Liver (tissue), 9 donors: ENCODE results near the gene FURIN. TPM values are rescaled to one million over a fixed set of nuclear protein-coding genes. Genes with fewer than 3 reads are reported as not detected.

Experiments used
- DNase-seq: peaks from one replicate; pipeline ENCODE4 v3.0.0-alpha.2; 2017; ENCODE audit warnings: low spot score
- H3K27ac ChIP-seq, 2 donors: one replicate each; pipeline ENCODE4 v1.7.0; 2013; ENCODE audit warnings: inconsistent platforms in 2 of 2, low read length in 2 of 2, control low read depth in 1 of 2, low read depth in 1 of 2, mild to moderate bottlenecking in 1 of 2
- H3K27me3 ChIP-seq, 4 donors: one replicate each; pipeline versions ENCODE4 v1.6.1 to v1.7.0; 2013; ENCODE audit warnings: low read length in 3 of 4, inconsistent platforms in 1 of 4, mild to moderate bottlenecking in 1 of 4, moderate library complexity in 1 of 4; ENCODE audit not compliant: control insufficient read depth in 4 of 4, insufficient read depth in 4 of 4
- H3K36me3 ChIP-seq, 4 donors: one replicate each; pipeline versions ENCODE4 v1.6.1 to v1.7.0; 2013; ENCODE audit warnings: low read length in 3 of 4, mild to moderate bottlenecking in 3 of 4, low read depth in 1 of 4, moderate library complexity in 1 of 4; ENCODE audit not compliant: control insufficient read depth in 4 of 4, insufficient read depth in 3 of 4
- H3K4me1 ChIP-seq, 4 donors: one replicate each; pipeline versions ENCODE4 v1.6.1 to v1.7.0; 2013; ENCODE audit warnings: low read length in 3 of 4, mild to moderate bottlenecking in 3 of 4, moderate library complexity in 1 of 4; ENCODE audit not compliant: control insufficient read depth in 4 of 4, insufficient read depth in 4 of 4
- H3K4me3 ChIP-seq, 3 donors: one replicate each; pipeline versions ENCODE4 v1.6.1 to v1.7.0; 2013; ENCODE audit warnings: low read length in 3 of 3, control low read depth in 1 of 3, low read depth in 1 of 3, mild to moderate bottlenecking in 1 of 3
- H3K9ac ChIP-seq, 2 donors: one replicate each; pipeline ENCODE4 v1.7.0; 2013; ENCODE audit warnings: low read length in 2 of 2, mild to moderate bottlenecking in 2 of 2, moderate library complexity in 2 of 2, control low read depth in 1 of 2, low read depth in 1 of 2
- H3K9me3 ChIP-seq, 4 donors: one replicate each; pipeline versions ENCODE4 v1.6.1 to v1.7.0; 2013; ENCODE audit warnings: low read length in 3 of 4; ENCODE audit not compliant: control insufficient read depth in 4 of 4
- EGR1 ChIP-seq, 2 donors: IDR thresholded peaks; 2 replicates each; pipeline ENCODE4 v1.6.1; 2016 to 2018; ENCODE audit warnings: antibody characterized with exemption in 2 of 2, low read depth in 2 of 2
- HNF4A ChIP-seq, 2 donors: conservative IDR thresholded peaks; 2 replicates each; pipeline ENCODE4 v1.6.1; 2016; ENCODE audit warnings: antibody characterized with exemption in 2 of 2, mild to moderate bottlenecking in 2 of 2
- JUND ChIP-seq, 2 donors: IDR thresholded peaks; 2 replicates each; pipeline ENCODE4 v1.6.1; 2016; ENCODE audit warnings: antibody characterized with exemption in 2 of 2
- NR2F2 ChIP-seq: IDR thresholded peaks from 2 replicates; pipeline ENCODE4 v1.6.1; 2016; ENCODE audit warnings: antibody characterized with exemption
- RAD21 ChIP-seq, 2 donors: IDR thresholded peaks; 2 replicates each; pipeline ENCODE4 v1.6.1; 2016; ENCODE audit warnings: antibody characterized with exemption in 2 of 2, mild to moderate bottlenecking in 2 of 2
- RXRA ChIP-seq, 2 donors: IDR thresholded peaks; 2 replicates each; pipeline ENCODE4 v1.6.1; 2017 to 2018; ENCODE audit warnings: antibody characterized with exemption in 2 of 2, mild to moderate bottlenecking in 1 of 2
- SP1 ChIP-seq: IDR thresholded peaks from 2 replicates; pipeline ENCODE4 v1.6.1; 2018; ENCODE audit warnings: antibody characterized with exemption, mild to moderate bottlenecking
- TAF1 ChIP-seq: conservative IDR thresholded peaks from 2 replicates; pipeline ENCODE4 v1.6.1; 2016; ENCODE audit warnings: antibody characterized with exemption, mild to moderate bottlenecking
- YY1 ChIP-seq: IDR thresholded peaks from 2 replicates; pipeline ENCODE4 v1.6.1; 2016; ENCODE audit warnings: antibody characterized with exemption, mild to moderate bottlenecking
- WGBS: extraction: QIAGEN DNeasy Blood & Tissue Kit; methylation state at CpG from one replicate; pipeline ENCODE4 v1.1.7; 2013; 5-methylcytosine and 5-hydroxymethylcytosine counted together
- polyA plus RNA-seq, 2 donors: library from polyadenylated mRNA; stranded (reverse) in 1 of 2; unstranded in 1 of 2; fragments of 200-250 nt in 1 of 2; fragments of >200 nt in 1 of 2; fragmentation: Nextera tagmentation in 1 of 2; extraction: Ambion mirVana in 1 of 2; gene quantifications; one replicate each; pipeline versions ENCODE4 v1.2.1 to v1.2.3, GENCODE V29; 2013 to 2015
- total RNA-seq, 2 donors: library from RNA; depleted of rRNA; stranded (reverse); fragments of >200 nt; gene quantifications; one replicate each; pipeline ENCODE4 v1.2.3, GENCODE V29; 2014
- TF ChIP-seq, protein P1 (sequence below): IDR thresholded peaks from 2 replicates; pipeline ENCODE4 v1.6.1; 2016; ENCODE audit warnings: antibody characterized with exemption, mild to moderate bottlenecking
- TF ChIP-seq, protein P2 (sequence below): IDR thresholded peaks from 2 replicates; pipeline ENCODE4 v1.6.1; 2016; ENCODE audit warnings: antibody characterized with exemption
- TF ChIP-seq, protein P3 (sequence below): fragments of 150-350 bp; IDR thresholded peaks from 2 replicates; pipeline ENCODE4 v1.5.1; 2017; ENCODE audit warnings: improper control_type of control experiment, low read depth, low read length; ENCODE audit not compliant: missing input control
- TF ChIP-seq, protein P4 (sequence below): IDR thresholded peaks from 2 replicates; pipeline ENCODE4 v1.6.1; 2016; ENCODE audit warnings: antibody characterized with exemption
- TF ChIP-seq, protein P5 (sequence below): IDR thresholded peaks from 2 replicates; pipeline ENCODE4 v1.6.1; 2016; ENCODE audit warnings: antibody characterized with exemption
- donor health status: healthy.
- donor health status: healthy.
- donor health status: healthy.
- donor health status: healthy.
- donor health status: healthy.

FURIN gene
- total and polyA plus RNA-seq, 4 donors = 102 to 258 (median 164) TPM

DNA sequence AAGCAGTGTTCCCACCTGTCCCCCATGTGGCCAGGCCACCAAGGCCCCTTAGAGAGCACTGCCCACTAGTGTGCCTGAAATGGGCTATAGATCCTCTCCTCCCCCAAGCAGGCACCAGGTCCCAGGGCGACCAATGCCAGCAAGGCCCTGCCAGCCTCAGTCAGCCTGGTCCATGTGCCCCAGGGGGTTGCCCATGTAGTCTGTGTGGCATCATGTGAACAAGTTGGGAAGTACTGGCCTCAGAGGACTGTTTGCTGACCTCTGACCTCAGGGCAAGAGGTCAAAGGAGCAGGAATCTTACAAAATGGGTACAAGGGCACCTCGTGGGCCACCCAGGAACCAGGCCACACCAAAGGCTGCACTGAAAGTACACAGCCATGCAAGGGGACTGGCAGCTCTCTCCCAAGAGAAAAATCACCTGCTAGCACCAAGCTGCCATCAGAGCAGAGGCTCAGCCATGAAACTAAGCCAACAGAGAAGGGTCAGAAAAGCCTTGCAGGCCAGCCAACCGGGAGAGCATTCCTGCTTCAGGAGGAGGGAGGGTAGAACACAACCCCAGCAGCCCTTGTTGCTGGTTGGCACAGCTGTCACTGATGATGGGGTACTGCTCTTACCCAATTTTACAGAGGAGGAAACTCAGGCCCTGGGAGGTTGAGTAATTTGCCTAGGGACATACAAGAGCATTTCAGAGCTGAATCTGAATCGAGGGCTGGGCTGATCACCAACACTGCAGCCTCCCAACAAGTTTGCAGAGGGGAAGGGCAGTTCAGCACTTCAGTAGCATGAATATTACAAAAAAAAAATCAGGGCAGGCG lies 5.2 kb upstream of the FURIN start (continued):
- TF ChIP-seq, protein P1, sequence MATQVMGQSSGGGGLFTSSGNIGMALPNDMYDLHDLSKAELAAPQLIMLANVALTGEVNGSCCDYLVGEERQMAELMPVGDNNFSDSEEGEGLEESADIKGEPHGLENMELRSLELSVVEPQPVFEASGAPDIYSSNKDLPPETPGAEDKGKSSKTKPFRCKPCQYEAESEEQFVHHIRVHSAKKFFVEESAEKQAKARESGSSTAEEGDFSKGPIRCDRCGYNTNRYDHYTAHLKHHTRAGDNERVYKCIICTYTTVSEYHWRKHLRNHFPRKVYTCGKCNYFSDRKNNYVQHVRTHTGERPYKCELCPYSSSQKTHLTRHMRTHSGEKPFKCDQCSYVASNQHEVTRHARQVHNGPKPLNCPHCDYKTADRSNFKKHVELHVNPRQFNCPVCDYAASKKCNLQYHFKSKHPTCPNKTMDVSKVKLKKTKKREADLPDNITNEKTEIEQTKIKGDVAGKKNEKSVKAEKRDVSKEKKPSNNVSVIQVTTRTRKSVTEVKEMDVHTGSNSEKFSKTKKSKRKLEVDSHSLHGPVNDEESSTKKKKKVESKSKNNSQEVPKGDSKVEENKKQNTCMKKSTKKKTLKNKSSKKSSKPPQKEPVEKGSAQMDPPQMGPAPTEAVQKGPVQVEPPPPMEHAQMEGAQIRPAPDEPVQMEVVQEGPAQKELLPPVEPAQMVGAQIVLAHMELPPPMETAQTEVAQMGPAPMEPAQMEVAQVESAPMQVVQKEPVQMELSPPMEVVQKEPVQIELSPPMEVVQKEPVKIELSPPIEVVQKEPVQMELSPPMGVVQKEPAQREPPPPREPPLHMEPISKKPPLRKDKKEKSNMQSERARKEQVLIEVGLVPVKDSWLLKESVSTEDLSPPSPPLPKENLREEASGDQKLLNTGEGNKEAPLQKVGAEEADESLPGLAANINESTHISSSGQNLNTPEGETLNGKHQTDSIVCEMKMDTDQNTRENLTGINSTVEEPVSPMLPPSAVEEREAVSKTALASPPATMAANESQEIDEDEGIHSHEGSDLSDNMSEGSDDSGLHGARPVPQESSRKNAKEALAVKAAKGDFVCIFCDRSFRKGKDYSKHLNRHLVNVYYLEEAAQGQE = peak; percentile 81
- TF ChIP-seq, protein P2, sequence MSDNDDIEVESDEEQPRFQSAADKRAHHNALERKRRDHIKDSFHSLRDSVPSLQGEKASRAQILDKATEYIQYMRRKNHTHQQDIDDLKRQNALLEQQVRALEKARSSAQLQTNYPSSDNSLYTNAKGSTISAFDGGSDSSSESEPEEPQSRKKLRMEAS = peak; percentile 98

DNA sequence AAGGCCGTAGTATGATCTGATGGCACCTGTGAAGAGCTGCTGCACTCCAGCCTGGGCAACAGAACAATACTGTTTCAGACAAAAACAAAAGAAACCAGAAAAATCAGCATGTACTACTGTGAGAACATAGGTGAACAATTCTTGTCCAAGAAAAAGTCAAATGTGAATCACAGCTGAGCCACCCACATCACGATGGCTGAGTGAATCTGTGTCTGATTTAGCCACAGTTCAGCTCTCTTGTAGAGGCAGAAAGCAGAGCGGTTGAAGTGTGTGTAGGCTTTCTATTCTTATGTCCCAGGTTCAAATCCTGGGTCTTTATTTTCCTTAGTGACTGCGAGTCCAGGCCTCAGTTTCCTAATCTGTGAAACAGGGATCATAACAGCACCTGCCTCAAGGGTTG lies 4.4 kb upstream of the FURIN start:
- DNase-seq = no peak
- H3K27ac ChIP-seq = peak overlapping the region; percentile 71 to 81
- H3K9ac ChIP-seq = peak overlapping the region in 1 of 2 donors; percentile 34
- H3K4me1 ChIP-seq = peaks cover 25 to 66% (median 50%) of the 10 kb centered on the region in 4 donors
- 83% methylated on average over 4 of the region's 4 CpGs for WGBS
- TF ChIP-seq, protein P3, sequence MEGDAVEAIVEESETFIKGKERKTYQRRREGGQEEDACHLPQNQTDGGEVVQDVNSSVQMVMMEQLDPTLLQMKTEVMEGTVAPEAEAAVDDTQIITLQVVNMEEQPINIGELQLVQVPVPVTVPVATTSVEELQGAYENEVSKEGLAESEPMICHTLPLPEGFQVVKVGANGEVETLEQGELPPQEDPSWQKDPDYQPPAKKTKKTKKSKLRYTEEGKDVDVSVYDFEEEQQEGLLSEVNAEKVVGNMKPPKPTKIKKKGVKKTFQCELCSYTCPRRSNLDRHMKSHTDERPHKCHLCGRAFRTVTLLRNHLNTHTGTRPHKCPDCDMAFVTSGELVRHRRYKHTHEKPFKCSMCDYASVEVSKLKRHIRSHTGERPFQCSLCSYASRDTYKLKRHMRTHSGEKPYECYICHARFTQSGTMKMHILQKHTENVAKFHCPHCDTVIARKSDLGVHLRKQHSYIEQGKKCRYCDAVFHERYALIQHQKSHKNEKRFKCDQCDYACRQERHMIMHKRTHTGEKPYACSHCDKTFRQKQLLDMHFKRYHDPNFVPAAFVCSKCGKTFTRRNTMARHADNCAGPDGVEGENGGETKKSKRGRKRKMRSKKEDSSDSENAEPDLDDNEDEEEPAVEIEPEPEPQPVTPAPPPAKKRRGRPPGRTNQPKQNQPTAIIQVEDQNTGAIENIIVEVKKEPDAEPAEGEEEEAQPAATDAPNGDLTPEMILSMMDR = no peak
- TF ChIP-seq, protein P4, sequence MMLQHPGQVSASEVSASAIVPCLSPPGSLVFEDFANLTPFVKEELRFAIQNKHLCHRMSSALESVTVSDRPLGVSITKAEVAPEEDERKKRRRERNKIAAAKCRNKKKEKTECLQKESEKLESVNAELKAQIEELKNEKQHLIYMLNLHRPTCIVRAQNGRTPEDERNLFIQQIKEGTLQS = no peak
- TF ChIP-seq YY1 (no peak), TAF1 (no peak)
- TF ChIP-seq, protein P1 = no peak
- H3K27me3 ChIP-seq = no peaks in the 10 kb centered on the region
- H3K36me3 ChIP-seq = no peaks in the 10 kb centered on the region
- H3K4me3 ChIP-seq = no peak overlapping the region
- H3K9me3 ChIP-seq = no peaks in the 10 kb centered on the region

DNA sequence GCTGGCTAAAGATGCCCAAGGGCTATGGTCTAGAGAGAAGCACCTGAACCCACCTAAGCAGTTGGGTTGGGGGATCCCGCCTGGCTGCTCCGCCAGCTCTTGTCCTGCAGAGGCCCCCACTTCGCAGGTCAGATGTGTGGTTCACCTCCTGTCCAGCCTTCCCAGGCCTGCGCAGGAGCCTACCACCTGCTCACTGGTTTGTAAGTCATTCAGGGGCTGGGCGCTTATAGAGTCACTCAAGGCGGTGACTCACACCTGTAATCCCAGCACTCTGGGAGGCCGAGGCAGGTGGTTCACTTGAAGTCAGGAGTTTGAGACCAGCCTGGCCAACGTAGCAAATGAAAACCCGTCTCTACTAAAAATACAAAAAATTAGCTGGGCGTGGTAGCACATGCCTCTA lies 3.9 kb upstream of the FURIN start:
- no peak for DNase-seq
- 93% methylated on average over 10 of the region's 10 CpGs for WGBS
- no peaks in the 10 kb centered on the region for H3K27me3 ChIP-seq
- H3K4me1 ChIP-seq = peaks cover 25 to 67% (median 51%) of the 10 kb centered on the region in 4 donors
- H3K9ac ChIP-seq = peak overlapping the region in 1 of 2 donors; percentile 34
- no peak overlapping the region for H3K4me3 ChIP-seq
- H3K9me3 ChIP-seq = no peaks in the 10 kb centered on the region
- no peaks in the 10 kb centered on the region for H3K36me3 ChIP-seq
- H3K27ac ChIP-seq = peak overlapping the region; percentile 71 to 81
- TF ChIP-seq RAD21 (IDR thresholded peaks at IDR 0.05) (no peak), SP1 (no peak), NR2F2 (no peak), YY1 (no peak), HNF4A (conservative IDR thresholded peaks at IDR 0.05) (no peak), RXRA (IDR thresholded peaks at IDR 0.05) (no peak), JUND (IDR thresholded peaks at IDR 0.05) (no peak), TAF1 (no peak), EGR1 (IDR thresholded peaks at IDR 0.05; ENCODE audit: low read depth in 2 of 2) (no peak)
- TF ChIP-seq, protein P3 = no peak
- TF ChIP-seq, protein P5, sequence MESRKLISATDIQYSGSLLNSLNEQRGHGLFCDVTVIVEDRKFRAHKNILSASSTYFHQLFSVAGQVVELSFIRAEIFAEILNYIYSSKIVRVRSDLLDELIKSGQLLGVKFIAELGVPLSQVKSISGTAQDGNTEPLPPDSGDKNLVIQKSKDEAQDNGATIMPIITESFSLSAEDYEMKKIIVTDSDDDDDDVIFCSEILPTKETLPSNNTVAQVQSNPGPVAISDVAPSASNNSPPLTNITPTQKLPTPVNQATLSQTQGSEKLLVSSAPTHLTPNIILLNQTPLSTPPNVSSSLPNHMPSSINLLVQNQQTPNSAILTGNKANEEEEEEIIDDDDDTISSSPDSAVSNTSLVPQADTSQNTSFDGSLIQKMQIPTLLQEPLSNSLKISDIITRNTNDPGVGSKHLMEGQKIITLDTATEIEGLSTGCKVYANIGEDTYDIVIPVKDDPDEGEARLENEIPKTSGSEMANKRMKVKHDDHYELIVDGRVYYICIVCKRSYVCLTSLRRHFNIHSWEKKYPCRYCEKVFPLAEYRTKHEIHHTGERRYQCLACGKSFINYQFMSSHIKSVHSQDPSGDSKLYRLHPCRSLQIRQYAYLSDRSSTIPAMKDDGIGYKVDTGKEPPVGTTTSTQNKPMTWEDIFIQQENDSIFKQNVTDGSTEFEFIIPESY = no peak
